HG02610 (cell line): ENCODE measurements around the gene KIF5A.

ENCODE experiments used
- ATAC-seq: cut with Tn5 transposase; IDR thresholded peaks from one replicate; pipeline ENCODE4 v1.9.1; 2021; ENCODE audit warnings: mild to moderate bottlenecking, moderate library complexity; ENCODE audit not compliant: unreplicated experiment

Gene KIF5A

GRCh38 chr12:57519796-57520052 is 30.1 kb upstream of the KIF5A start:
- peak; percentile 0 for ATAC-seq

- peak; percentile 68 for ATAC-seq
Measured at GRCh38 chr12:57520053-57520818, 29.6 kb upstream of the KIF5A start, which contains the start of gene DDIT3. Gene DDIT3 (minus strand): TSS chr12:57520514. CDS start chr12:57517406, 3,108 bp downstream.

- ATAC-seq = no peak
Measured at GRCh38 chr12:57521525-57522010, 28.3 kb upstream of the KIF5A start.

- peak; percentile 28 for ATAC-seq
Measured at GRCh38 chr12:57522011-57522886, 27.6 kb upstream of the KIF5A start, which contains the start of gene MBD6. Gene MBD6 (plus strand): TSS chr12:57522824. CDS start chr12:57524304, 1,480 bp downstream.

- no peak for ATAC-seq
Measured at GRCh38 chr12:57522887-57523705, 26.7 kb upstream of the KIF5A start.

GRCh38 chr12:57523706-57524614 is 25.9 kb upstream of the KIF5A start:
- ATAC-seq = no peak

GRCh38 chr12:57524814-57525614 is 24.8 kb upstream of the KIF5A start:
- ATAC-seq = no peak

GRCh38 chr12:57525615-57526383 is 24.0 kb upstream of the KIF5A start:
- no peak for ATAC-seq

- ATAC-seq = no peak
Measured at GRCh38 chr12:57526477-57527126, 23.2 kb upstream of the KIF5A start.

- no peak for ATAC-seq
Measured at GRCh38 chr12:57527184-57527583, 22.7 kb upstream of the KIF5A start.

- no peak for ATAC-seq
Measured at GRCh38 chr12:57528176-57528575, 21.7 kb upstream of the KIF5A start.

GRCh38 chr12:57528831-57529555 is 20.9 kb upstream of the KIF5A start:
- ATAC-seq = no peak

GRCh38 chr12:57529831-57530230 is 20.0 kb upstream of the KIF5A start:
- no peak for ATAC-seq

- no peak for ATAC-seq
Measured at GRCh38 chr12:57530396-57531142, 19.3 kb upstream of the KIF5A start.

GRCh38 chr12:57531836-57532235 is 18.0 kb upstream of the KIF5A start:
- no peak for ATAC-seq

- no peak for ATAC-seq
Measured at GRCh38 chr12:57533108-57533507, 16.7 kb upstream of the KIF5A start.

- no peak for ATAC-seq
Measured at GRCh38 chr12:57534250-57534649, 15.6 kb upstream of the KIF5A start.
